ENCODE measurements around the gene NPIPA3.
"Not testable (repeated sequence)": the region's sequence is repeated elsewhere in the genome, so short reads cannot be mapped to it uniquely, and the experiment has no call there.

Gene NPIPA3

DNA sequence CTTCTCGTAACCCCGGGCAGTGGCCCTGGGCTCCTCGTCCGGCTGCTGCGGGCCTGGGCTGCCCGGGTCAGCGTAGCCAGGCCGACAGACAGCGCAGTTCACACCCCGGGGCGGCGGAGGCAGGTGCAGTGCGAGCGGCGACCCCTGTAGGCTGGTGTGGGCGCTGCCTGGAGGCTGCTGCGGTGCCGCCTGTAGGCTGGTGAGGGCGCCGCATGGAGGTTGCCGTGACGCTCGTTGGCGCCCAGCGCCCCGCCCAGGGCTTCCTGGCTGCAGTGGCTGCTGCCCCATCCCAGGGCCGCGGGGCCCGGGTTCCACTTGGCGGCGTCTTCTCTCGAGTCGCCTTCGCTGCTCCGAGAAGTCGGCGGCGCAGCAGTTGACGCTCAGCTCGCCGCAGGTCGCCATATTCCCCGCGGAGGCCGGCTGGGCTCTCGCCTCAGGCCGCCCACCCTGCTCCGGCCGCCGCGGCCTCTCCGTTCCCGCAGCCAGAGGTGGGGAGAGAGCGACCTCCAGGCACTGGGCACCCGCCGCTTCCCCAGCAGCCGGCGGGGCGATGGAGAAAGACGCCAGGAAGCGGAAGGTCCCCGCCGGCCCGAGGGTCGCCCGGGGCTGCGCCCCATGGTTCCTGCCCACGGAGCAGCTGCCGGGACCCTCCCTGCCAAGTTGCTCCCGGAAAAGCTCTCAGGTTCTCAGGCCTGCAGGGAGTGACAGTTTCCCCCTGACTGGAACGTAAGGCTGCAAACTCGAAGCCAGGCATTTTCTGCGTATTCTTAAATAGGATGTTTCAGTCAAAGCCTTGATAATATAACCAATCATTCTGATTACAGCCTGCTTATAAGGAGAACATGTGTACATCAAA lies at the start of gene NPIPA3:
Gene NPIPA3, plus strand, starts transcription at position 256 of the 856 bp plus-strand sequence. CDS start 5,533 bp downstream, outside the sequence.
- DNase-seq (ENCODE audit: low read depth, low spot score) = not testable (repeated sequence)

DNA sequence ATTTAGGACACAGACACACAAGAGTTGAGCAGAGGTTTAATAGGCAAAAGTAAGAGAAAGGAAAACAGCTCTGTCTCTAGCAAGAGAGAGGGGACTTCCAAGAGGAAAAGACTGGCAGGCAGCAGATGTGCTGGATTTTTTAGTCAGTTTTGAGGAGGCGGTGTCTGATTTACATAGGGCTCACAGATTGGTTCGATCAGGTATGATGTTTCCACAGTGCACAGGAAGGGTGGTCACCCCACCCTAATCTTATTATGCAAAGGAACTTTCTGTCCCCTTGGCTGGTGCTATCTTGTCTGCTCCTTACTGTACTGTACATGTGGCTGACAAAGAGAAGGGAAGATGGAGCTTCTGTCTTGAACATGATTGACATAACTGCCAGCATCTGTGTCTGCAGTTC lies 45.1 kb upstream of the NPIPA3 start:
- no peak for DNase-seq (ENCODE audit: low read depth, low spot score)

DNA sequence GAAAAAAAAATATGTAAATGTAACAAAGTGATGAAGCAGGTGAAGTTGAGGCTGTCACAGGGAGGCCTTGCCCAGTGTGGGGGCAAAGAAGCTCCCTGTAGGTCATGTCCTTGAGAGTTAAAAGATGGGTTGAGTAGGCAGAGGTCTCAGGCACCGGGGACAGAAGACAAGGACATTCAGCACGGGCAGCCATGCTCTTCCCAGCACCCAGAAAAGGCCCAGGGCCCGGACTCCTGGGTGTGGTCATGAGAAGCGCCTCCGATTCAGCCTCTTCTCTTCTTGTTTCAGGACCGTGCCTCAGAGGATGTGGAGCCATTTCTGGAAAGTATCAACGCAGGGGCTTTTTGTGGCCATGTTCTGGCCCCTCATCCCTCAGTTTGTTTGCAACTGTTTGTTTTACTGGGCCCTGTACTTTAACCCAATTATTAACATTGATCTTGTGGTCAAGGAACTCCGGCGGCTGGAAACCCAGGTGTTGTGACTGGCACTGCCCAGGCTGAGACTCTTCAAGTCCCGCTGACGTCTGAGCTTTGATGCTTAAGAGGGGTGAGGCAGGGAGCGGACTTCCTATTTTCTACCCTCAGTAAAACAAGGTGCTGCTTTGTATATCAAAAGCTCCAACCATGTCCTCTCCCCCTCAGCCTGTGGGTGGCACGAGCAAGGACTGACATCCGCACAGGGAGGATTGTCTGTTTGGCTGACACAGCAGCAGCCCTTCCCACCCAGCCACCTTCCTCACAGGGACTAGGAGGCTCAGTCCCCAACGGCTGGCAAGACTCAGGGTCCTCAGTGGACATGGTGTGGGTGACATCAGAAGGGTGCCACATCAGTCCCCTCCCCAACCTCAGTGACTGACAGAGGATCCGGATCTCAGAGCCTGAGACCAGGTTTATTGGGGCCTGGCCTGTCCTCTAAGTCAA lies 35.6 kb upstream of the NPIPA3 start:
- no peak for DNase-seq (ENCODE audit: low read depth, low spot score)

DNA sequence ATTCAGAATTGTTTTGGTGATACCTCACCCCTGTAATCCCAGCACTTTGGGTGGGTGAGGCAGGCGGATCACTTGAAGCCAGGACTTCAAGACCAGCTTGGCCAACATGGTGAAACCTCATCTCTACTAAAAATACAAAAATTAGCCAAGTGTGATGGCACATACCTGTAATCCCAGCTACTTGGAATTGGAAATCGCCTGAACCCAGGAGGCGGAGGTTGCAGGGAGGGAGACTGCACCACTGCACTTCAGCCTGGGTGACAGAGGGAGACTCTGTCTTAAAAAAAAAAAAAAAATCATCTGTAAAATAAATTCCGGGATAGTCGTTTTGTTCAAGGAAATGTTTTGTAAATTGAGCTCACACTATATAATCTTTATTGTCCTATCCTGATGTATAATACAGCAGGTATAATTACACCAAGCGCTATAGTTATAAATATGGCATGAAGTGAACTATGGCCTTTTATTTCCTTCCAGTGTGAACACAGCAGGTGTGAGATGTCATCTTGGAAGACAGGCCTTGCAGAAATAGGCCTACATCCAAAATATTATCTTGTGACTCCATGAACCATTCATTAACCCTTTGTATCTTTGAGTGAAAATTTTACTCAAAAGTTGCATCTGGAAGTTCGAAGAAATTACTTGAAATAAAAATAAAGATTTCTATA lies 34.5 kb upstream of the NPIPA3 start:
- DNase-seq (ENCODE audit: low read depth, low spot score) = no peak

DNA sequence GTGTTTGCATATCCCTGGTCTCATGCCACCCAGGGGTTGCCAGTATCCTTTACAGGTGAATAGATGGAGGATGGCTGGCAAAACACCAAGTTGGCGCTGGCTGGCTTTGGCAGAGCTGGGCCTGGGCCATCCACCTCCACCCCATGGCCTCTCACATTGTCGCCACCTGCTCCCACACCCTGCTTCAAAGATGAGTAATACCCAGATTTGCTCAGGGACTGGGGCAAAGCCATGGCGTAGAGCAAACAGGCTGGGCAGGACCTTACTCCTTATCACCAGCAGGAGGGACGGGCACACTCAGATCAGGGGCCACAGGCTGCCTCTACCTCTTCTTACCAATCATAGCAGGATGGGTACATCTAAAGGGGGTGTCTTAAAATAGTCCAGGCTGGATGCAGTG lies 33.4 kb upstream of the NPIPA3 start:
- no peak for DNase-seq (ENCODE audit: low read depth, low spot score)

DNA sequence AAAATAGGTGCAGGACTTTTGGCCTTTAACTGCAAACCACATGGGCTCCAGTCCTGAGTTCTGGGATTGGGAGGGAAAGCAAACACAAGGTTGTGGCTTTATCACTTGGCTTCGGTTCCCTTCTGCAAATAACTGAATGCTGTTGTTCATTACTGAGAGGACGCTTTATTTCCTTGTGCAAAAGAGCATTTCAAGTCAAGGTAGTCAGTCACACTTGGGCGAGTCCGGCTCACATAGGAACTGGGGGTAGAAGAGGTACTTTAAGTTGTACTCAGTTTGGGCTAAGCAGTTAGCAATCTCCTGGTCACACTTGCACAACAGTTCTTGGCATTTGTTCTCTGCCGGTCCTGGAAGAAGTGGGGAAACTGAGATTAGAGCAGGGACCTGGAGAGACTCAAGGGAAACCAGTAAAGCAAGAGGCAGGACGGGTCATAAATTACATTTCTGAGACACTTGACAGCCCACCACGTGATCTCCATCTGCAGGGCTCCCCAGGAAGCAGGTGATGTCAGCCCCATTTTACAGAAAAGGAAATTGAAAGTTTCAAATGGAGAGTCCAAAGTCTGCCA lies 30.7 kb upstream of the NPIPA3 start:
- no peak for DNase-seq (ENCODE audit: low read depth, low spot score)

DNA sequence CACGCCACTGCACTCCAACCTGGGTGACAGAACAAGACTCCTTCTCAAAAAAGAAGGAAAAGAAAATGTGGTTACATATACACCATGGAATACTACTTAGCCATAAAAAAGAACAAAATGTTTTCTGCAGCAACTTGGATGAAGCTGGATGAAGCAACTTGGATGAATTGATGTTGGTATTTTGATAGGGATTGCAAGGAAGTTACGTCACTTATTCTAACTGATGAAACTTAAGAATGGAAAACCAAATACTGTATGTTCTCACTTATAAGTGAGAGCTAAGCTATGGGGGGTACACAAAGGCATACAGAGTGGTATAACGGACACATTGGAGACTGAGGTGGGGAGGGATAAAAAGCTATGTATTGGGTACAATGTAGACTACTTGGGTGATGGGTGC lies 26.6 kb upstream of the NPIPA3 start:
- no peak for DNase-seq (ENCODE audit: low read depth, low spot score)

DNA sequence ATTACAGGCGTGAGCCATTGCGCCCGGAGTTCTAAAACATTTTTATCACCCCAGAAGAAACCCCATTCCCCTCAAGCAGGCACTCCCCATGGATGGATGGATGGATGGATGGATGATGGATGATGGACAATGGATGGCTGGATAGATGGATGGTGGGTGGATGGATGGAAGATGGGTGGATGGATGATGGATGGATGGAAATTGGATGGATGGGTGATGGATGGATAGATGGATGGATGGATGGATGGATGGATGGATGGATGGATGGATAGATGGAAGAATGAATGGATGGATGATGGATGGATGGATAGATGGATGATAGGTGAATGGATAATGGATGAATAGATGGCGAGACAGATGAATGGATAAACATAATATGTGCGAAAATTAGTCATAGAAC lies 25.6 kb upstream of the NPIPA3 start:
- DNase-seq (ENCODE audit: low read depth, low spot score) = no peak

DNA sequence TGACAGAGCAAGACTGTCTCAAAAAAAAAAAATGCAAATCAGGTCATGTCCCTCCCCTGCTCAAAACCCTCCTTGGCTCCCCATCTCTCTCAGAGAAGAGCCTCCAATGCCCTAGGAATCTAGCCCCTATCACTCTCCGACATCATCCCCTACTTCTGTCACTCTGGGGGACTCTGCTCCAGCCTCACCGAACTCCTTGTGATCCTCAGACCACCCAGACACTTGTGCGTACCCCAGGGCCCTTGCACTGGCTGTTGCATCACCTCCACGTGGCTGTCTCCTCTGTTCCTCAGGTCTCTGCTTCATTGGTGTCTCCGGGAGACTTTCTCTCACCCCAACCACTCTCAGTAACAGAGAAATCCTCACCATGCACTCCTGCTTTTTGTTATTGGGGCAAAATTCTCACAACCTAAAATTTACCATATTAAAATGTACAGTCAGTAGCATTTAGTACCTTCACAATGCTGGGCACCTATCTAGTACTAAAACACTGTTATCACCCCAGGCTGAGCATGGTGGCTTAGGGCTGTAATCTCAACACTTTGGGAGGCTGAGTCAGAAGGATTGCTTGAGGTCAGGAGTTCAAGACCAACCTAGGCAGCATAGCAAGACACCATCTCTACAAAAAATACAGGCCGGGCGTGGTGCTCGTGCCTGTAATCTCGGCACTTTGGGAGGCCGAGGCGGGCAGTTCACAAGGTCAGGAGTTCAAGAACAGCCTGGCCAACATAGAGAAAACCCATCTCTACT lies 24.3 kb upstream of the NPIPA3 start:
- DNase-seq (ENCODE audit: low read depth, low spot score) = no peak

DNA sequence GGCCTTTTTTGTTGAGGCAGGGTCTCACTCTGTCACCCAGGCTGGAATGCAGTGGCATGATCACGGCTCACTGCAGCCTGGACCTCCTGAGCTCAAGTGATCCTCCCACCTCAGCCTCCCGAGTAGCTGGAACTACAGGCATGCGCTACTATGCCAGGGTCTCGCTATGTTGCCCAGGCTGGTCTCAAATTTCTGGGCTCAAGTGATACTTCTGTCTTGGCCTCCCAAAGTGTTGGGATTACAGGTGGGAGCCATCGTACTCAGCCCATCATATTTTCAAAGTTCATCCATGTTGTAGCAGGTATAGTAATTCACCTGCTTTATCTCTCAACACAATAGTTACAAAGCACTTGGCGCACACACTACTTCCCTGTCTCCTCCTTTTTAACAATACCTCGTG lies 22.8 kb upstream of the NPIPA3 start:
- not testable (repeated sequence) for DNase-seq (ENCODE audit: low read depth, low spot score)

DNA sequence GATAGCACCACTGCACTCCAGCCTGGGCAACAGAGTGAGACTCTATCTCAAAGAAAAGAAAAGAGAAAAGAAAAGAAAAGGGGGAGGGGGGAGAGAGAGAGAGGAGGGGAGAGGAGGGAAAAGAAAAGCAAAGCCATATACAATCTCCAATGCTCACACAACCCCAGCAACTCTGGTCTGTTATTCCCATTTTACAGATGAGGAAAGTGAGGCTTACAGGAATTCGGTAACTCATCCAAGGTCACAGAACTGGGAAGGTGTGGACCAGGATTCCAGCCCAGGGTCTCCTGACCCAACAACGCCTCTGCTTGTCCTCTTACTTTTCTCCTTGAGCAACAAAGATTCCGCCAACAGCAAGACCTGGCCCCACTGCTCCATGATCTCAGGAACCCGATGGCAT lies 22.1 kb upstream of the NPIPA3 start:
- DNase-seq (ENCODE audit: low read depth, low spot score) = no peak

DNA sequence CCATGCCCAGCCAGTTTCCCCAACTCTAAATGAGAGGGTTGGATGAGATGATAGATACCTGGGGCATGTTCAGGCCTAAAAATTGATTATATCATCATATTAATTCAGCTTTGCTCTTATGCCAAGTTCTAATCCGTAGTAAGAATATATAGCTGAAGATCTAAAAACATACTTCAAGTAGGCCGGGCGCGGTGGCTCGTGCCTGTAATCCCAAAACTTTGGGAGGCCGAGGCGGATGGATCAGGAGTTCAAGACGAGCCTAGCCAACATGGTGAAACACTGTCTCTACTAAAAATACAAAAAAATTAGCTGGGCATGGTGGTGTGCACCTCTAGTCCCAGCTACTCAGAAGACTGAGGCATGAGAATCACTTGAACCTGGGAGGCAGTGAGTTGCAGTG lies 21.1 kb upstream of the NPIPA3 start:
- DNase-seq (ENCODE audit: low read depth, low spot score) = no peak

DNA sequence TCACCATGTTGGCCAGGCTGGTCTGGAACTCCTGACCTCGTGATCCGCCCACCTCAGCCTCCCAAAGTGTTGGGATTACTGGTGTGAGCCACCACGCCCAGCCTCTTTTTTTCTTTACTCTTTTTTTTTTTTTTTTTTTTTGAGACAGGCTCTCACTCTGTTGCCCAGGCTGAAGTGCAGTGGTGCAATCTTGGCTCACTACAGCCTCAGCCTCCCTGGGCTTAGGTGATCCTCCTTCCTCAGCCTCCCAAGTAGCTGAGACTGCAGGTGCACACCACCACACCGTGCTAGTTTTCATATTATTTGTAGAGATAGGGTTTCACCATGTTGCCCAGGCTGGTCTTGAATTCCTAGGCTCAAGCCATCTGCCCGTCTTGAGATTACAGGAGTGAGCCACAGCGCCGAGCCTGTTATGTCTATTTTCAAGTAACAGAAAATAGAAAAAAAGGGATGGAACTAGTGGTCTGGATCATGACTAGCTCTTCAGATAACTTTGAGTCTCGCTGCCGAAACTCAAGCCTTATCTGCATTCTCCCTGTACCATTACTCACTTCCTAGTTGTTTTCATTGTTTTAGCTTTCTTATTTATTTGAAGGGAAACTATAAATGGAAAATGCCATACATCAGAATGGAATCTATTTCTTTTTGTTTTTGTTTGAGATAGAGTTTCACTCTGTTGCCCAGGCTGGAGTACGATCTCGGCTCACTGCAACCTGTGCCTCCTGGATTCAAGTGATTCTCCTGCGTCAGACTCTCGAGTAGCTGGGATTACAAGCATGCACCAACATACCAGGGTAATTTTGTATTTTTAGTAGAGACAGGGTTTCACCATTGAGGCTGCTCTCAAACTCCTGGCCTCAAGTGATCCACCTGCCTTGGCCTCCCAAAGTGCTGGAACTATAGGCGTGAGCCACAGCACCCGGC lies 17.1 kb upstream of the NPIPA3 start:
- DNase-seq (ENCODE audit: low read depth, low spot score) = not testable (repeated sequence)

DNA sequence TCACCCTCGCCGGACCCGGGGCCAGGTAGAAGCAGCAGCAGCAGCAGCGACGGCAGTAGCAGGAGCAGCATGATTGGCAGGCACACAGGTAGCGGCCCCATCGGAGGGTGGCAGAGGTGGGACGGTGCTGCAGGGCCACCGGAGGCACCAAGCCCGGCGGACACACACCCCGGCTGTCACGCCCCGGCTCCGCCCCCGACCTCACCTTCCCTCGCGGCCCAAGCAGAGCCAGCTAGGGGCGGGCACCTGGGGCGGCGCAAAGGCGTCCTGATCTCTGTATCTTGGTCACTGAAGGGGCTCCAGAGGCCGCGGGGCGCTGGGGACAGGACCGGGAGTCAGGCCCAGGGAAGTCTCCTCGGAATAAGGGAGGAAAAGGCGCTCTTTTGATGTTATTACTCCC lies 9.1 kb upstream of the NPIPA3 start, which contains the start of gene PLA2G10:
Gene PLA2G10, minus strand, starts transcription at position 180 of the 400 bp plus-strand sequence. Its CDS starts 79 bp downstream, at position 101.
- DNase-seq (ENCODE audit: low read depth, low spot score) = not testable (repeated sequence)

DNA sequence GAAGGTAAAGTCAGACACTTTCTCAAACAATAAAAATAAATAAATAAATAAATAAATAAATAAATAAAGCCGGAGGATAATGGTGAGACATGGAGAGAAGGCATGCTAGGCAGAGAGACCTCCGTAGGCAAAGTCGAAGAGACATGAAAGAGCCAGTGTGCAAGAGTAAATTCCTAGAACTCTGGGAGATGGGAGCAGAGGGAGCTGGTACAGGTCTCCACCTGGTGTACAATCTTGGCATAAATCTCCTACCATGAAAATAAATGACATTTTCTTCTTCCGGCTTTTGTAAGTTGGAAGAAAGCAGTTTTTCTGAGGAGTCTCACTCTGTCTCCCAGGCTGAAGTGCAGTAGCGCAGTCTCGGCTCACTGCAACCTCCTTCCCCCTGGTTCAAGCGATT lies 1.4 kb upstream of the NPIPA3 start:
- not testable (repeated sequence) for DNase-seq (ENCODE audit: low read depth, low spot score)

DNA sequence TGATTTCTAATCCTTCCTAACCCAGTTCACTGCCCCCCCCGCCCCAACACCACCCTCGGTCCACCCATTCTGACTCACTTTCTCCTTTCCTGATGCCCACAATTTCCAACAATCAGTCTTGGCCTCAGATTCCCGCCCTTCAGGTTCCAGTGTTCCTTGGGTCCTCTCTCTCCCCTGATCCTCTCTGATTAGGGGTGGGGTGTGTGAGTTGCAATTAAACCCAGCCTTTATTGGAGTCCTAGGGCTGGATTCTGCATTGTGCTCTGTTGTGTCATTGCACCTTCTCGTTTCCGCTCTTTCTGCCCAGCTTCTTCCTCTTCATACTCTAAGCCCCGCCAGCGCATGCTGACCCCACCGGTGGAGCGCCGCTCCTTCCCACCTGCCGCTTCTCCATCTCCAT lies 539 bp upstream of the NPIPA3 start:
- not testable (repeated sequence) for DNase-seq (ENCODE audit: low read depth, low spot score)

DNA sequence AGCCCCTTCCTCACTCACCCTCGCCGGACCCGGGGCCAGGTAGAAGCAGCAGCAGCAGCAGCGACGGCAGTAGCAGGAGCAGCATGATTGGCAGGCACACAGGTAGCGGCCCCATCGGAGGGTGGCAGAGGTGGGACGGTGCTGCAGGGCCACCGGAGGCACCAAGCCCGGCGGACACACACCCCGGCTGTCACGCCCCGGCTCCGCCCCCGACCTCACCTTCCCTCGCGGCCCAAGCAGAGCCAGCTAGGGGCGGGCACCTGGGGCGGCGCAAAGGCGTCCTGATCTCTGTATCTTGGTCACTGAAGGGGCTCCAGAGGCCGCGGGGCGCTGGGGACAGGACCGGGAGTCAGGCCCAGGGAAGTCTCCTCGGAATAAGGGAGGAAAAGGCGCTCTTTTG lies 30.0 kb downstream of the NPIPA3 start:
- not testable (repeated sequence) for DNase-seq (ENCODE audit: low read depth, low spot score)

DNA sequence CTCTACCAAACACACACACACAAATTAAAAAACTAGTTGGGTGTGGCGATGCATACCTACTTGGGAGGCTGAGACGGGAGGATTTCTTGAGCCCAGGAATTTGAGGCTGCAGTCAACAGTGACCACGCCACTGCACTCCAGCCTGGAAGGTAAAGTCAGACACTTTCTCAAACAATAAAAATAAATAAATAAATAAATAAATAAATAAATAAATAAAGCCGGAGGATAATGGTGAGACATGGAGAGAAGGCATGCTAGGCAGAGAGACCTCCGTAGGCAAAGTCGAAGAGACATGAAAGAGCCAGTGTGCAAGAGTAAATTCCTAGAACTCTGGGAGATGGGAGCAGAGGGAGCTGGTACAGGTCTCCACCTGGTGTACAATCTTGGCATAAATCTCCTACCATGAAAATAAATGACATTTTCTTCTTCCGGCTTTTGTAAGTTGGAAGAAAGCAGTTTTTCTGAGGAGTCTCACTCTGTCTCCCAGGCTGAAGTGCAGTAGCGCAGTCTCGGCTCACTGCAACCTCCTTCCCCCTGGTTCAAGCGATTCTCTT lies 37.7 kb downstream of the NPIPA3 start:
- not testable (repeated sequence) for DNase-seq (ENCODE audit: low read depth, low spot score)

DNA sequence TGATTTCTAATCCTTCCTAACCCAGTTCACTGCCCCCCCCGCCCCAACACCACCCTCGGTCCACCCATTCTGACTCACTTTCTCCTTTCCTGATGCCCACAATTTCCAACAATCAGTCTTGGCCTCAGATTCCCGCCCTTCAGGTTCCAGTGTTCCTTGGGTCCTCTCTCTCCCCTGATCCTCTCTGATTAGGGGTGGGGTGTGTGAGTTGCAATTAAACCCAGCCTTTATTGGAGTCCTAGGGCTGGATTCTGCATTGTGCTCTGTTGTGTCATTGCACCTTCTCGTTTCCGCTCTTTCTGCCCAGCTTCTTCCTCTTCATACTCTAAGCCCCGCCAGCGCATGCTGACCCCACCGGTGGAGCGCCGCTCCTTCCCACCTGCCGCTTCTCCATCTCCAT lies 38.6 kb downstream of the NPIPA3 start:
- not testable (repeated sequence) for DNase-seq (ENCODE audit: low read depth, low spot score)
